Keratinocyte (primary cell): Measurements from ENCODE around the gene DBNDD1. TPM values are rescaled to one million over a fixed set of nuclear protein-coding genes. Genes with fewer than 3 reads are reported as not detected.

Source experiments
- DNase-seq: peaks from one replicate; pipeline ENCODE4 v3.0.0-alpha.2; 2011; ENCODE audit warnings: low read depth, missing footprints, low spot score
- FAIRE-seq: peaks from 2 replicates; lab custom pipeline; 2011; peaks lifted over from hg19 to GRCh38; lab: Jason Lieb, UNC
- H2AFZ ChIP-seq: 2 replicates; pipeline ENCODE4 v1.6.0; 2012; ENCODE audit warnings: low read length, control low read depth, inconsistent platforms; ENCODE audit not compliant: control insufficient read depth
- H3K27ac ChIP-seq: 2 replicates; pipeline ENCODE4 v1.5.1; 2011; ENCODE audit warnings: low read length; ENCODE audit not compliant: control insufficient read depth, insufficient read depth
- H3K27me3 ChIP-seq: 3 replicates; pipeline ENCODE4 v1.6.0; 2011; ENCODE audit warnings: low read length; ENCODE audit not compliant: control insufficient read depth, insufficient read depth; ENCODE audit errors: extremely low read depth
- H3K36me3 ChIP-seq, 2 experiments: 2 replicates in 1 of 2; 3 replicates in 1 of 2; pipeline ENCODE4 v1.5.1; 2011; ENCODE audit warnings: low read length in 2 of 2, mild to moderate bottlenecking in 1 of 2; ENCODE audit not compliant: control insufficient read depth in 2 of 2, insufficient read depth in 2 of 2; ENCODE audit errors: extremely low read depth in 1 of 2
- H3K4me1 ChIP-seq: 3 replicates; pipeline ENCODE4 v1.5.1; 2011; ENCODE audit warnings: low read length; ENCODE audit not compliant: control insufficient read depth, insufficient read depth; ENCODE audit errors: extremely low read depth
- H3K4me2 ChIP-seq: 3 replicates; pipeline ENCODE4 v1.6.0; 2011; ENCODE audit warnings: low read depth, low read length; ENCODE audit not compliant: control insufficient read depth, insufficient read depth; ENCODE audit errors: extremely low read depth
- H3K4me3 ChIP-seq, 3 experiments: fragments of 200-600 bp in 1 of 3; sonication (generic) in 1 of 3; 2 replicates in 2 of 3; 3 replicates in 1 of 3; pipeline ENCODE4 v1.5.1; 2011 to 2016; ENCODE audit warnings: low read length in 3 of 3, mild to moderate bottlenecking in 3 of 3, control low read depth in 2 of 3, inconsistent platforms in 1 of 3, low read depth in 1 of 3, mixed read lengths in 1 of 3, mixed run types in 1 of 3, moderate library complexity in 1 of 3; ENCODE audit not compliant: control insufficient read depth in 2 of 3, insufficient read depth in 2 of 3; ENCODE audit errors: extremely low read depth in 1 of 3
- H3K79me2 ChIP-seq: 2 replicates; pipeline ENCODE4 v1.6.0; 2012; ENCODE audit warnings: low read length; ENCODE audit not compliant: control insufficient read depth, insufficient read depth
- H3K9ac ChIP-seq: 3 replicates; pipeline ENCODE4 v1.6.0; 2011; ENCODE audit warnings: low read length; ENCODE audit not compliant: control insufficient read depth, insufficient read depth; ENCODE audit errors: extremely low read depth
- H3K9me1 ChIP-seq: 3 replicates; pipeline ENCODE4 v1.6.0; 2011; ENCODE audit warnings: low read length; ENCODE audit not compliant: control insufficient read depth, insufficient read depth; ENCODE audit errors: extremely low read depth
- H3K9me3 ChIP-seq: 2 replicates; pipeline ENCODE4 v1.5.1; 2012; ENCODE audit warnings: low read depth, low read length; ENCODE audit not compliant: control insufficient read depth
- H4K20me1 ChIP-seq: 3 replicates; pipeline ENCODE4 v1.6.0; 2011; ENCODE audit warnings: low read length; ENCODE audit not compliant: control insufficient read depth, insufficient read depth; ENCODE audit errors: extremely low read depth
- EZH2 ChIP-seq: IDR thresholded peaks from one replicate; pipeline ENCODE4 v1.6.1; 2012; ENCODE audit warnings: inconsistent platforms, mild to moderate bottlenecking, low read length, moderate library complexity
- dilution Hi-C: fragments of 300-500 bp; cut with MboI; formaldehyde crosslinking; loops from one replicate; pipeline ENCODE4 v1.7.0; 2020; ENCODE audit warnings: low sequenced_read_pairs; ENCODE audit not compliant: extremely low pct_ligation_motif_present
- polyA plus RNA-seq, 5 experiments: library from polyadenylated mRNA; depleted of rRNA in 3 of 5; stranded (reverse) in 3 of 5; stranded (forward) in 1 of 5; unstranded in 1 of 5; fragments of >200 nt; gene quantifications; 1 replicate in 1 of 5; 2 replicates in 3 of 5; 3 replicates in 1 of 5; pipeline versions ENCODE4 v1.2.1 to v1.2.3, GENCODE V29; 2011 to 2012; ENCODE audit warnings: missing spikeins in 2 of 5, low read depth in 1 of 5, low replicate concordance in 1 of 5
- TF ChIP-seq, protein P1 (sequence below), 3 experiments: IDR thresholded peaks in 1 of 3; conservative IDR thresholded peaks in 1 of 3; optimal IDR thresholded peaks in 1 of 3; 2 replicates in 2 of 3; 3 replicates in 1 of 3; pipeline versions ENCODE3 to v1.5.1; 2011; ENCODE audit warnings: low read length in 3 of 3, mild to moderate bottlenecking in 3 of 3, moderate library complexity in 2 of 3, control low read depth in 1 of 3, inconsistent platforms in 1 of 3; ENCODE audit not compliant: insufficient read depth in 2 of 3; ENCODE audit errors: extremely low read depth in 1 of 3

The DBNDD1 gene
- polyA plus RNA-seq, 1 donor (not counting 4 experiments of a cell fraction or from before 2014, with no cell fraction given), result 1.7 TPM

GRCh38 chr16:90020260-90020837 is 1.1 kb upstream of the DBNDD1 start:
- H3K4me3 ChIP-seq, result peak overlapping the region in 1 of 3 experiments; percentile 76
- no peak overlapping the region for H3K9ac ChIP-seq
- no peaks in the 10 kb centered on the region for H3K9me3 ChIP-seq
- H3K27me3 ChIP-seq, result peaks cover 25% of the 10 kb centered on the region
- no peak for TF ChIP-seq EZH2
- TF ChIP-seq, protein P1, sequence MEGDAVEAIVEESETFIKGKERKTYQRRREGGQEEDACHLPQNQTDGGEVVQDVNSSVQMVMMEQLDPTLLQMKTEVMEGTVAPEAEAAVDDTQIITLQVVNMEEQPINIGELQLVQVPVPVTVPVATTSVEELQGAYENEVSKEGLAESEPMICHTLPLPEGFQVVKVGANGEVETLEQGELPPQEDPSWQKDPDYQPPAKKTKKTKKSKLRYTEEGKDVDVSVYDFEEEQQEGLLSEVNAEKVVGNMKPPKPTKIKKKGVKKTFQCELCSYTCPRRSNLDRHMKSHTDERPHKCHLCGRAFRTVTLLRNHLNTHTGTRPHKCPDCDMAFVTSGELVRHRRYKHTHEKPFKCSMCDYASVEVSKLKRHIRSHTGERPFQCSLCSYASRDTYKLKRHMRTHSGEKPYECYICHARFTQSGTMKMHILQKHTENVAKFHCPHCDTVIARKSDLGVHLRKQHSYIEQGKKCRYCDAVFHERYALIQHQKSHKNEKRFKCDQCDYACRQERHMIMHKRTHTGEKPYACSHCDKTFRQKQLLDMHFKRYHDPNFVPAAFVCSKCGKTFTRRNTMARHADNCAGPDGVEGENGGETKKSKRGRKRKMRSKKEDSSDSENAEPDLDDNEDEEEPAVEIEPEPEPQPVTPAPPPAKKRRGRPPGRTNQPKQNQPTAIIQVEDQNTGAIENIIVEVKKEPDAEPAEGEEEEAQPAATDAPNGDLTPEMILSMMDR (optimal IDR thresholded peaks at IDR 0.05 in 1 of 3, IDR thresholded peaks at IDR 0.05 in 1 of 3, conservative IDR thresholded peaks at IDR 0.05 in 1 of 3; ENCODE audit: extremely low read depth in 1 of 3, insufficient read depth in 2 of 3, low read length in 3 of 3), result no peak
- no peak overlapping the region for H3K27ac ChIP-seq
- no peaks in the 10 kb centered on the region for H3K9me1 ChIP-seq
- H3K79me2 ChIP-seq, result peaks cover 5% of the 10 kb centered on the region
- dilution Hi-C loops, result no loop called here
- peaks cover 9% of the 10 kb centered on the region for H3K4me1 ChIP-seq
- FAIRE-seq (no peak), DNase-seq (no peak)
- H4K20me1 ChIP-seq, result peaks cover 3% of the 10 kb centered on the region
- H2AFZ ChIP-seq, result no peak overlapping the region
- H3K36me3 ChIP-seq, result no peaks in the 10 kb centered on the region
- no peak overlapping the region for H3K4me2 ChIP-seq

GRCh38 chr16:90019543-90020259 is 445 bp upstream of the DBNDD1 start:
- Histone ChIP-seq H3K79me2 (peaks cover 5% of the 10 kb centered on the region), H3K36me3 (no peaks in the 10 kb centered on the region), H3K9ac (peak overlapping the region; percentile 37), H3K4me1 (peaks cover 9% of the 10 kb centered on the region), H3K9me3 (no peaks in the 10 kb centered on the region), H3K27ac (no peak overlapping the region), H3K27me3 (peaks cover 25% of the 10 kb centered on the region), H4K20me1 (peaks cover 3% of the 10 kb centered on the region), H2AFZ (peak overlapping the region; percentile 63), H3K4me3 (peak overlapping the region; percentile 46 to 76 (median 76)), H3K4me2 (peak overlapping the region; percentile 60), H3K9me1 (no peaks in the 10 kb centered on the region)
- FAIRE-seq, result no peak
- dilution Hi-C loops, result no loop called here
- DNase-seq, result no peak
- TF ChIP-seq EZH2, result no peak
- TF ChIP-seq, protein P1 (optimal IDR thresholded peaks at IDR 0.05 in 1 of 3, IDR thresholded peaks at IDR 0.05 in 1 of 3, conservative IDR thresholded peaks at IDR 0.05 in 1 of 3; ENCODE audit: extremely low read depth in 1 of 3, insufficient read depth in 2 of 3, low read length in 3 of 3), result peak in 2 of 3 experiments; percentile 3 to 69
